ENCODE measurements around the gene EIF4B. TPM values are rescaled to one million over a fixed set of nuclear protein-coding genes. Genes with fewer than 3 reads are reported as not detected.

Gene EIF4B
- polyA plus RNA-seq, 1 of the 3 experiments (the other 2 are of a cell fraction), result 267 TPM

- Histone ChIP-seq H3K9ac (peak overlapping the region; percentile 91), H3K79me2 (ENCODE audit: insufficient read depth) (peaks cover 36% of the 10 kb centered on the region), H3K27ac (ENCODE audit: low read depth in 2 of 2, low read length in 1 of 2) (peak overlapping the region; percentile 92 to 98), H3F3A (replicated peaks; ENCODE audit: insufficient read depth) (peaks cover 44% of the 10 kb centered on the region), H3K9me2 (no peaks in the 10 kb centered on the region), H3K4me2 (peak overlapping the region; percentile 92), H2AFZ (ENCODE audit: low read depth) (peak overlapping the region; percentile 69; the same call in 1 of the 2 replicates), H3K36me3 (replicated peaks in 1 of 2; ENCODE audit: control insufficient read depth in 1 of 2, insufficient read depth in 2 of 2, low read length in 1 of 2) (peaks cover 5 to 9% of the 10 kb centered on the region in 2 experiments), H3K27me3 (ENCODE audit: insufficient read depth) (no peaks in the 10 kb centered on the region), H3K4me1 (ENCODE audit: control insufficient read depth in 1 of 2, insufficient read depth in 2 of 2, low read depth in 1 of 2, low read length in 1 of 2) (peaks cover 28 to 56% of the 10 kb centered on the region in 2 experiments), H3K4me3 (ENCODE audit: low read depth in 2 of 2, low read length in 1 of 2) (peak overlapping the region; percentile 73 to 79), H3K9me3 (no peaks in the 10 kb centered on the region), H4K20me1 (ENCODE audit: insufficient read depth) (no peaks in the 10 kb centered on the region)
- POLR2A ChIA-PET, result interaction anchor here (1.1 to 1.6 kb wide), 2 partner anchors 13 to 39 kb away, joined by 4 to 8 read pairs; no protein-coding TSS in a partner anchor
- DNase-seq, result no peak
- WGBS (ENCODE audit: low lambda C conversion rate), result 4% methylated on average over 28 of the region's 44 CpGs
- CTCF ChIA-PET, result interaction anchor here (1.0 to 13.8 kb wide), 18 partner anchors 11 to 251 kb away, joined by 3 to 182 read pairs (median 5); partner anchors contain the start of genes EIF4B, IGFBP6 and SOAT2
- TF ChIP-seq RCOR1 (IDR thresholded peaks at IDR 0.05; ENCODE audit: low read length), result no peak
- peak; percentile 57; the same call in 1 of the 2 replicates for TF ChIP-seq ELF1 (IDR thresholded peaks at IDR 0.05)
- TF ChIP-seq TAF1 (IDR thresholded peaks at IDR 0.05; ENCODE audit: borderline replicate concordance, low read depth, low read length), result peak; percentile 84
- TF ChIP-seq POLR2AphosphoS5 (IDR thresholded peaks at IDR 0.05; ENCODE audit: low read depth, low read length), result peak; percentile 91
- no peak for TF ChIP-seq TEAD4 (IDR thresholded peaks at IDR 0.05; ENCODE audit: borderline replicate concordance, insufficient read depth)
- TF ChIP-seq EP300 (IDR thresholded peaks at IDR 0.05; ENCODE audit: borderline replicate concordance in 1 of 2, low read depth in 1 of 2, low read length in 1 of 2), result no peak
- TF ChIP-seq SIN3A (IDR thresholded peaks at IDR 0.05; ENCODE audit: borderline replicate concordance, low read depth, low read length), result peak; percentile 80
- TF ChIP-seq SMC3 (IDR thresholded peaks at IDR 0.05; ENCODE audit: low read depth, low read length), result no peak
These were observed 40.5 kb downstream of the EIF4B start for GRCh38 chr12:53046655-53047220.

GRCh38 chr12:53047221-53048032 is 41.2 kb downstream of the EIF4B start:
- CTCF ChIA-PET, result interaction anchor here (0.7 to 13.8 kb wide), 27 partner anchors 10 to 628 kb away, joined by 3 to 182 read pairs (median 5); partner anchors contain the start of genes ATP5MC2, EIF4B, IGFBP6 and SOAT2
- peak overlapping the region; percentile 76 for H3K9ac ChIP-seq
- H3K79me2 ChIP-seq (ENCODE audit: insufficient read depth), result peaks cover 37% of the 10 kb centered on the region
- H3K4me3 ChIP-seq (ENCODE audit: low read depth in 2 of 2, low read length in 1 of 2), result peak overlapping the region; percentile 73 to 75
- 5% methylated on average over 7 of the region's 94 CpGs for WGBS (ENCODE audit: low lambda C conversion rate)
- no peaks in the 10 kb centered on the region for H3K9me3 ChIP-seq
- H3K4me1 ChIP-seq (ENCODE audit: control insufficient read depth in 1 of 2, insufficient read depth in 2 of 2, low read depth in 1 of 2, low read length in 1 of 2), result peaks cover 29 to 63% of the 10 kb centered on the region in 2 experiments
- H3K36me3 ChIP-seq (replicated peaks in 1 of 2; ENCODE audit: control insufficient read depth in 1 of 2, insufficient read depth in 2 of 2, low read length in 1 of 2), result peaks cover 5 to 7% of the 10 kb centered on the region in 2 experiments
- no peaks in the 10 kb centered on the region for H3K27me3 ChIP-seq (ENCODE audit: insufficient read depth)
- no peaks in the 10 kb centered on the region for H4K20me1 ChIP-seq (ENCODE audit: insufficient read depth)
- peak overlapping the region; percentile 99 for H3K4me2 ChIP-seq
- H3F3A ChIP-seq (replicated peaks; ENCODE audit: insufficient read depth), result peaks cover 38% of the 10 kb centered on the region
- DNase-seq, result peak; percentile 95
- H3K27ac ChIP-seq (ENCODE audit: low read depth in 2 of 2, low read length in 1 of 2), result peak overlapping the region; percentile 95 to 98
- POLR2A ChIA-PET, result interaction anchor here (1.1 to 1.9 kb wide), 3 partner anchors 12 to 40 kb away, joined by 4 to 8 read pairs (median 6); no protein-coding TSS in a partner anchor
- H3K9me2 ChIP-seq, result no peaks in the 10 kb centered on the region
- no peak overlapping the region for H2AFZ ChIP-seq (ENCODE audit: low read depth)
- TF ChIP-seq MAX (IDR thresholded peaks at IDR 0.05; ENCODE audit: low read depth), result peak; percentile 33
- TF ChIP-seq FOXM1 (IDR thresholded peaks at IDR 0.05; ENCODE audit: low read depth), result no peak
- no peak for TF ChIP-seq RFX5 (IDR thresholded peaks at IDR 0.05; ENCODE audit: low read length)
- peak; percentile 45; the same call in 1 of the 2 replicates for TF ChIP-seq TAF1 (IDR thresholded peaks at IDR 0.05; ENCODE audit: borderline replicate concordance, low read depth, low read length)
- TF ChIP-seq FOXJ3 (CRISPR knock-in tag; IDR thresholded peaks at IDR 0.05), result no peak
- TF ChIP-seq RCOR1 (IDR thresholded peaks at IDR 0.05; ENCODE audit: low read length), result no peak
- 0 out of 2 replicates have a peak, but pooled peaks have one; percentile 18 for TF ChIP-seq RXRA (IDR thresholded peaks at IDR 0.05; ENCODE audit: borderline replicate concordance, low read depth)
- TF ChIP-seq FOSL2 (IDR thresholded peaks at IDR 0.05; ENCODE audit: borderline replicate concordance, low read depth), result no peak
- TF ChIP-seq EZH2phosphoT487 (IDR thresholded peaks at IDR 0.05; ENCODE audit: borderline replicate concordance, low read depth), result no peak
- no peak for TF ChIP-seq USF2 (IDR thresholded peaks at IDR 0.05; ENCODE audit: borderline replicate concordance, low read depth, low read length)
- no peak for TF ChIP-seq CTCF (IDR thresholded peaks at IDR 0.05)
- TF ChIP-seq RAD21 (IDR thresholded peaks at IDR 0.05; ENCODE audit: low read length), result no peak
- TF ChIP-seq GATA2 (CRISPR knock-in tag; IDR thresholded peaks at IDR 0.05), result no peak
- no peak for TF ChIP-seq SMC3 (IDR thresholded peaks at IDR 0.05; ENCODE audit: low read depth, low read length)
- TF ChIP-seq SIN3A (IDR thresholded peaks at IDR 0.05; ENCODE audit: borderline replicate concordance, low read depth, low read length), result no peak; the same call in 1 of the 2 replicates
- TF ChIP-seq TEAD4 (IDR thresholded peaks at IDR 0.05; ENCODE audit: borderline replicate concordance, insufficient read depth), result no peak
- TF ChIP-seq NRF1 (IDR thresholded peaks at IDR 0.05; ENCODE audit: low read depth, low read length), result no peak; the same call in 1 of the 2 replicates
